Activated B cell treated with CpG ODN at 0.5 μM for 24 hours (primary cell): ENCODE data around the gene TBC1D14. TPM values are rescaled to one million over a fixed set of nuclear protein-coding genes. Genes with fewer than 3 reads are reported as not detected.
A peak's percentile ranks its signal among the peaks of the same experiment; 100 is the strongest.

Experiments
- ATAC-seq: fragments of 200-7000 bp; cut with Tn5 transposase; one replicate; pipeline ENCODE4 v1.10.0; 2021; ENCODE audit warnings: low read depth, mild to moderate bottlenecking, moderate library complexity
- CTCF ChIA-PET: fragments of 350-600 bp; sonication (Branson Sonifier 250); formaldehyde crosslinking; loops from one replicate; lab custom pipeline; 2021; ENCODE audit warnings: antibody characterized with exemption; lab: Charles Lee
- POLR2A ChIA-PET: fragments of 350-600 bp; sonication (Branson Sonifier 250); formaldehyde crosslinking; loops from one replicate; lab custom pipeline; 2021; ENCODE audit warnings: antibody characterized with exemption; lab: Charles Lee
- DNase-seq: peaks from one replicate; pipeline ENCODE4 v3.0.0; 2022
- H3K27ac Mint-ChIP-seq: one replicate; pipeline ENCODE4 v1.8.0; 2020; ENCODE audit warnings: mixed read lengths
- H3K27me3 Mint-ChIP-seq: one replicate; pipeline ENCODE4 v1.8.0; 2021; ENCODE audit warnings: mixed read lengths
- H3K36me3 Mint-ChIP-seq: one replicate; pipeline ENCODE4 v1.8.0; 2021; ENCODE audit warnings: low read depth, mixed read lengths
- H3K4me1 Mint-ChIP-seq: one replicate; pipeline ENCODE4 v1.8.0; 2021; ENCODE audit warnings: mixed read lengths
- H3K4me3 Mint-ChIP-seq: one replicate; pipeline ENCODE4 v1.8.0; 2020; ENCODE audit warnings: mild to moderate bottlenecking, mixed read lengths
- H3K9me3 Mint-ChIP-seq: one replicate; pipeline ENCODE4 v1.8.0; 2020; ENCODE audit warnings: mixed read lengths
- intact Hi-C: fragments of 100-400 bp; cut with micrococcal nuclease; formaldehyde crosslinking; loops from one replicate; pipeline ENCODE4 v1.15.1; 2024
- total RNA-seq: library from RNA; stranded (reverse); gene quantifications from 2 replicates; pipeline ENCODE4 v1.2.3, GENCODE V29; 2022
- TF ChIP-seq, protein P1 (sequence below): fragments of 200-600 bp; IDR thresholded peaks from one replicate; pipeline ENCODE4 v1.8.0; 2022; ENCODE audit warnings: antibody characterized with exemption, mild to moderate bottlenecking

Gene TBC1D14
- total RNA-seq, 1 donor from 2014 or later: 35.1 TPM

- intact Hi-C loops: no loop called here
- no peak for DNase-seq
- Mint-ChIP-seq H3K9me3 (no peaks in the 10 kb centered on the region), H3K36me3 (peaks cover 30% of the 10 kb centered on the region), H3K4me1 (peaks cover 57% of the 10 kb centered on the region), H3K27me3 (no peaks in the 10 kb centered on the region), H3K27ac (peak overlapping the region; percentile 66), H3K4me3 (peak overlapping the region; percentile 6)
- CTCF ChIA-PET: interaction anchor here (1.6 kb wide), 1 partner anchor 79 kb away, joined by 4 read pairs; no protein-coding TSS in a partner anchor
- TF ChIP-seq, protein P1, sequence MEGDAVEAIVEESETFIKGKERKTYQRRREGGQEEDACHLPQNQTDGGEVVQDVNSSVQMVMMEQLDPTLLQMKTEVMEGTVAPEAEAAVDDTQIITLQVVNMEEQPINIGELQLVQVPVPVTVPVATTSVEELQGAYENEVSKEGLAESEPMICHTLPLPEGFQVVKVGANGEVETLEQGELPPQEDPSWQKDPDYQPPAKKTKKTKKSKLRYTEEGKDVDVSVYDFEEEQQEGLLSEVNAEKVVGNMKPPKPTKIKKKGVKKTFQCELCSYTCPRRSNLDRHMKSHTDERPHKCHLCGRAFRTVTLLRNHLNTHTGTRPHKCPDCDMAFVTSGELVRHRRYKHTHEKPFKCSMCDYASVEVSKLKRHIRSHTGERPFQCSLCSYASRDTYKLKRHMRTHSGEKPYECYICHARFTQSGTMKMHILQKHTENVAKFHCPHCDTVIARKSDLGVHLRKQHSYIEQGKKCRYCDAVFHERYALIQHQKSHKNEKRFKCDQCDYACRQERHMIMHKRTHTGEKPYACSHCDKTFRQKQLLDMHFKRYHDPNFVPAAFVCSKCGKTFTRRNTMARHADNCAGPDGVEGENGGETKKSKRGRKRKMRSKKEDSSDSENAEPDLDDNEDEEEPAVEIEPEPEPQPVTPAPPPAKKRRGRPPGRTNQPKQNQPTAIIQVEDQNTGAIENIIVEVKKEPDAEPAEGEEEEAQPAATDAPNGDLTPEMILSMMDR: no peak
- no peak for ATAC-seq
- POLR2A ChIA-PET: interaction anchor here (1.0 to 2.1 kb wide), 2 partner anchors 52 to 76 kb away, joined by 5 to 9 read pairs; partner anchors contain the start of genes GRPEL1 and TADA2B
Observed at GRCh38 chr4:6991771-6992557, 82.3 kb downstream of the TBC1D14 start.

- ATAC-seq (no peak), DNase-seq (no peak)
- TF ChIP-seq, protein P1: no peak
- H3K4me1 Mint-ChIP-seq: peaks cover 51% of the 10 kb centered on the region
- peaks cover 38% of the 10 kb centered on the region for H3K36me3 Mint-ChIP-seq
- H3K27ac Mint-ChIP-seq: peak overlapping the region; percentile 69
- ChIA-PET CTCF (interaction anchor here (1.6 kb wide), 1 partner anchor 78 kb away, joined by 4 read pairs; no protein-coding TSS in a partner anchor), POLR2A (interaction anchor here (2.1 kb wide), 1 partner anchor 75 kb away, joined by 9 read pairs; the partner anchor contains the start of gene GRPEL1)
- H3K27me3 Mint-ChIP-seq: no peaks in the 10 kb centered on the region
- H3K4me3 Mint-ChIP-seq: no peak overlapping the region
- intact Hi-C loops: no loop called here
- H3K9me3 Mint-ChIP-seq: no peaks in the 10 kb centered on the region
Observed at GRCh38 chr4:6992728-6993677, 83.4 kb downstream of the TBC1D14 start.

GRCh38 chr4:6996481-6996880 is 86.9 kb downstream of the TBC1D14 start:
- H3K9me3 Mint-ChIP-seq: no peaks in the 10 kb centered on the region
- intact Hi-C loops: no loop called here
- TF ChIP-seq, protein P1: no peak
- H3K27me3 Mint-ChIP-seq: no peaks in the 10 kb centered on the region
- no peak overlapping the region for H3K4me3 Mint-ChIP-seq
- peaks cover 66% of the 10 kb centered on the region for H3K36me3 Mint-ChIP-seq
- CTCF ChIA-PET: no interaction called here
- no peak for ATAC-seq
- POLR2A ChIA-PET: no interaction called here
- H3K4me1 Mint-ChIP-seq: peaks cover 23% of the 10 kb centered on the region
- no peak overlapping the region for H3K27ac Mint-ChIP-seq
- DNase-seq: no peak

- H3K4me3 Mint-ChIP-seq: no peak overlapping the region
- peaks cover 84% of the 10 kb centered on the region for H3K36me3 Mint-ChIP-seq
- POLR2A ChIA-PET: interaction anchor here (0.6 to 1.0 kb wide), 2 partner anchors 68 to 101 kb away, joined by 3 to 5 read pairs; partner anchors contain the start of gene GRPEL1
- ATAC-seq (no peak), DNase-seq (no peak)
- H3K9me3 Mint-ChIP-seq: no peaks in the 10 kb centered on the region
- TF ChIP-seq, protein P1: no peak
- intact Hi-C loops: no loop called here
- no peak overlapping the region for H3K27ac Mint-ChIP-seq
- CTCF ChIA-PET: interaction anchor here (1.0 kb wide), 1 partner anchor 44 kb away, joined by 3 read pairs; the partner anchor contains the start of gene TADA2B
- H3K4me1 Mint-ChIP-seq: peaks cover 2% of the 10 kb centered on the region
- H3K27me3 Mint-ChIP-seq: no peaks in the 10 kb centered on the region
Observed at GRCh38 chr4:6999172-7000086, 89.8 kb downstream of the TBC1D14 start.
